Tibial nerve (tissue), 4 donors: Measurements from ENCODE around the gene OCIAD1. TPM values are rescaled to one million over a fixed set of nuclear protein-coding genes. Genes with fewer than 3 reads are reported as not detected.
"Not testable (repeated sequence)": the region's sequence is repeated elsewhere in the genome, so short reads cannot be mapped to it uniquely, and the experiment has no call there.

ENCODE experiments used
- DNase-seq, 2 donors: peaks; one replicate each; pipeline ENCODE4 v3.0.0-alpha.2; 2019; ENCODE audit warnings: low spot score in 2 of 2
- H3K27ac ChIP-seq, 4 donors: fragments of 200-600 bp; sonication (generic) in 3 of 4; one replicate each; pipeline ENCODE4 v1.5.1; 2017 to 2019; ENCODE audit warnings: mild to moderate bottlenecking in 1 of 4
- H3K27me3 ChIP-seq, 2 donors: fragments of 200-600 bp; sonication (generic) in 1 of 2; one replicate each; pipeline versions ENCODE4 v1.5.1 to v1.6.0; 2017 to 2019
- H3K36me3 ChIP-seq, 3 donors: fragments of 200-600 bp; sonication (generic); one replicate each; pipeline ENCODE4 v1.5.1; 2018 to 2019
- H3K4me1 ChIP-seq, 4 donors: fragments of 200-600 bp; sonication (generic) in 3 of 4; one replicate each; pipeline ENCODE4 v1.5.1; 2017 to 2019
- H3K4me3 ChIP-seq, 4 donors: fragments of 200-600 bp; sonication (generic) in 3 of 4; one replicate each; pipeline ENCODE4 v1.5.1; 2017 to 2019; ENCODE audit warnings: mild to moderate bottlenecking in 1 of 4, moderate library complexity in 1 of 4
- H3K9me3 ChIP-seq, 4 donors: fragments of 200-600 bp; sonication (generic) in 3 of 4; one replicate each; pipeline ENCODE4 v1.5.1; 2017 to 2019
- CTCF ChIP-seq, 5 experiments: fragments of 200-600 bp in 3 of 5; fragments of 450-650 bp in 2 of 5; sonication (generic) in 3 of 5; IDR thresholded peaks; one replicate each; pipeline ENCODE4 v1.5.1; 2016 to 2019; ENCODE audit warnings: antibody characterized with exemption in 5 of 5, mild to moderate bottlenecking in 3 of 5, moderate library complexity in 2 of 5
- EP300 ChIP-seq, 2 donors: sonication (generic); formaldehyde crosslinking; IDR thresholded peaks; one replicate each; pipeline ENCODE4 v1.6.1; 2017; ENCODE audit warnings: antibody characterized with exemption in 2 of 2, mild to moderate bottlenecking in 1 of 2
- POLR2A ChIP-seq, 2 donors: fragments of 450-650 bp; IDR thresholded peaks; one replicate each; pipeline ENCODE4 v1.6.1; 2017; ENCODE audit warnings: antibody characterized with exemption in 2 of 2, mild to moderate bottlenecking in 2 of 2, moderate library complexity in 2 of 2
- WGBS, 2 donors: methylation state at CpG; one replicate each; pipeline ENCODE4 v1.1.5; 2018; 5-methylcytosine and 5-hydroxymethylcytosine counted together
- total RNA-seq, 4 donors: library from RNA; depleted of rRNA; stranded (reverse); fragments of >200 nt; gene quantifications; one replicate each; pipeline ENCODE4 v1.1.0, GENCODE V29; 2016

Gene OCIAD1
- total RNA-seq, 4 donors from 2014 or later: 85.1 to 133 (median 93.4) TPM

GRCh38 chr4:48863728-48864127, 32.8 kb downstream of the OCIAD1 start:
- DNase-seq: no peak
- Histone ChIP-seq H3K36me3 (peaks cover 0 to 37% (median 0%) of the 10 kb centered on the region in 3 donors), H3K9me3 (peaks cover 0 to 9% (median 2%) of the 10 kb centered on the region in 4 donors), H3K4me1 (no peaks in the 10 kb centered on the region), H3K27ac (no peak overlapping the region), H3K4me3 (no peak overlapping the region), H3K27me3 (no peaks in the 10 kb centered on the region)
- TF ChIP-seq EP300 (IDR thresholded peaks at IDR 0.05) (no peak), CTCF (IDR thresholded peaks at IDR 0.05) (no peak), POLR2A (IDR thresholded peaks at IDR 0.05) (no peak)
- 89 to 93% methylated on average over 4 of the region's 4 CpGs for WGBS, 2 donors

- not testable (repeated sequence) for H3K4me3 ChIP-seq, H3K27ac ChIP-seq, H3K27me3 ChIP-seq, H3K4me1 ChIP-seq, DNase-seq
- Histone ChIP-seq H3K36me3 (peaks cover 0 to 36% (median 0%) of the 10 kb centered on the region in 3 donors), H3K9me3 (peaks cover 0 to 12% (median 2%) of the 10 kb centered on the region in 4 donors)
- WGBS, 2 donors: 99 to 100% methylated on average over 4 of the region's 4 CpGs
Observed at GRCh38 chr4:48864696-48865095, 33.8 kb downstream of the OCIAD1 start.

- Histone ChIP-seq H3K9me3 (peaks cover 0 to 3% (median 0%) of the 10 kb centered on the region in 4 donors), H3K36me3 (peaks cover 0 to 14% (median 0%) of the 10 kb centered on the region in 3 donors), H3K4me3 (no peak overlapping the region), H3K27me3 (no peaks in the 10 kb centered on the region), H3K4me1 (no peaks in the 10 kb centered on the region), H3K27ac (no peak overlapping the region)
- DNase-seq: no peak
- TF ChIP-seq POLR2A (IDR thresholded peaks at IDR 0.05) (no peak), EP300 (IDR thresholded peaks at IDR 0.05) (no peak), CTCF (IDR thresholded peaks at IDR 0.05) (no peak)
- WGBS, 2 donors: 88 to 92% methylated on average over 1 of the region's 1 CpG
Observed at GRCh38 chr4:48877827-48878535, 47.1 kb downstream of the OCIAD1 start.

GRCh38 chr4:48879561-48880442, 48.9 kb downstream of the OCIAD1 start:
- WGBS, 2 donors: 53 to 62% methylated on average over 9 of the region's 9 CpGs
- Histone ChIP-seq H3K4me3 (no peak overlapping the region), H3K9me3 (peaks cover 0 to under 1% (median 0%) of the 10 kb centered on the region in 4 donors), H3K4me1 (no peaks in the 10 kb centered on the region), H3K36me3 (peaks cover 0 to 14% (median 0%) of the 10 kb centered on the region in 3 donors), H3K27ac (no peak overlapping the region), H3K27me3 (no peaks in the 10 kb centered on the region)
- no peak for DNase-seq
- TF ChIP-seq EP300 (IDR thresholded peaks at IDR 0.05): no peak
- TF ChIP-seq CTCF (IDR thresholded peaks at IDR 0.05): no peak
- no peak for TF ChIP-seq POLR2A (IDR thresholded peaks at IDR 0.05)

GRCh38 chr4:48881646-48882045, 50.8 kb downstream of the OCIAD1 start:
- not testable (repeated sequence) for DNase-seq, H3K27me3 ChIP-seq

DNA sequence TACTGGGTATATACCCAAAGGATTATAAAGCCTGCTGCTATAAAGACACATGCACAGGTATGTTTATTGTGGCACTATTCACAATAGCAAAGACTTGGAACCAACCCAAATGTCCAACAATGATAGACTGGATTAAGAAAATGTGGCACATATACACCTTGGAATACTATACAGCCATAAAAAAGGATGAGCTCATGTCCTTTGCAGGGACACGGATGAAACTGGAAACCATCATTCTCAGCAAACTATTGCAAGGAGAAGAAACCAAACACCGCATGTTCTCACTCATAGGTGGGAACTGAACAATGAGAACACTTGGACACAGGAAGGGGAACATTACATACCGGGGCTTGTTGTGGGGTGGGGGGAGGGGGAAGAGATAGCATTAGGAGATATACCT, 58.9 kb downstream of the OCIAD1 start:
- not testable (repeated sequence) for H3K36me3 ChIP-seq, H3K27me3 ChIP-seq, DNase-seq, H3K4me1 ChIP-seq, H3K4me3 ChIP-seq, H3K9me3 ChIP-seq, H3K27ac ChIP-seq
- 94 to 98% methylated on average over 3 of the region's 3 CpGs for WGBS, 2 donors

More at GRCh38 chr4:48881646-48882045, 50.8 kb downstream of the OCIAD1 start:
- WGBS, 2 donors: 84 to 85% methylated on average over 3 of the region's 3 CpGs
- not testable (repeated sequence) for H3K36me3 ChIP-seq, H3K27ac ChIP-seq, H3K9me3 ChIP-seq, H3K4me1 ChIP-seq, H3K4me3 ChIP-seq
